ENCODE data around the gene KIF26B. TPM values are rescaled to one million over a fixed set of nuclear protein-coding genes. Genes with fewer than 3 reads are reported as not detected.

KIF26B gene
- total RNA-seq, 2 donors from 2014 or later, result 0.78 to 4.6 TPM

DNA sequence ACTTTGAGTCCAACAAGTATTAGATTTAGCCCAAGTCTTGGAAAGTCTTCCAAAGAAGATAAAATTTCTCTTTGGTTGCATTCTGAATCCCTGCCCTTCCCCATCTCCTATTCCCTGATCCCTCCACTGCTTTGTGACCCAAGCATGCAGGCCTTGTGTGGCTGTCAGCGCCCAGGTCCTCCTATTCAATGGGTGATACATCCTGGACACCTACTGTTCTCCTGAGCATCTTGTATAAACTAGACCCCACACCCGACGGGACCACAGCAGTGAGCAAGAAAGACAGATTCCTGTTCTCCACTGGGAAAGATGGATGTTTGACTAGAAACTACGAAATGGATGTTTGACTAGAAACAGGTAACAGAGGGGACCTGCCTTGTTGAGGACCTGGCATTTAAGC, 136.6 kb downstream of the KIF26B start:
- H3K36me3 ChIP-seq (replicated peaks in 1 of 2; ENCODE audit: insufficient read depth in 1 of 2, low read depth in 2 of 2), result no peaks in the 10 kb centered on the region
- no peak for ATAC-seq
- intact Hi-C loops (cut with DNase I), result no loop called here
- H3K27me3 ChIP-seq, result no peaks in the 10 kb centered on the region
- WGBS, 2 donors, result 57 to 66% methylated on average over 4 of the region's 4 CpGs
- H3K4me1 ChIP-seq, result no peaks in the 10 kb centered on the region
- H3K9me3 ChIP-seq, result no peaks in the 10 kb centered on the region
- DNase-seq, result no peak
- no peak overlapping the region for H3K4me3 ChIP-seq
- H3K27ac ChIP-seq, result no peak overlapping the region
- no peak for TF ChIP-seq POLR2A (IDR thresholded peaks at IDR 0.05)
- TF ChIP-seq, protein P1, sequence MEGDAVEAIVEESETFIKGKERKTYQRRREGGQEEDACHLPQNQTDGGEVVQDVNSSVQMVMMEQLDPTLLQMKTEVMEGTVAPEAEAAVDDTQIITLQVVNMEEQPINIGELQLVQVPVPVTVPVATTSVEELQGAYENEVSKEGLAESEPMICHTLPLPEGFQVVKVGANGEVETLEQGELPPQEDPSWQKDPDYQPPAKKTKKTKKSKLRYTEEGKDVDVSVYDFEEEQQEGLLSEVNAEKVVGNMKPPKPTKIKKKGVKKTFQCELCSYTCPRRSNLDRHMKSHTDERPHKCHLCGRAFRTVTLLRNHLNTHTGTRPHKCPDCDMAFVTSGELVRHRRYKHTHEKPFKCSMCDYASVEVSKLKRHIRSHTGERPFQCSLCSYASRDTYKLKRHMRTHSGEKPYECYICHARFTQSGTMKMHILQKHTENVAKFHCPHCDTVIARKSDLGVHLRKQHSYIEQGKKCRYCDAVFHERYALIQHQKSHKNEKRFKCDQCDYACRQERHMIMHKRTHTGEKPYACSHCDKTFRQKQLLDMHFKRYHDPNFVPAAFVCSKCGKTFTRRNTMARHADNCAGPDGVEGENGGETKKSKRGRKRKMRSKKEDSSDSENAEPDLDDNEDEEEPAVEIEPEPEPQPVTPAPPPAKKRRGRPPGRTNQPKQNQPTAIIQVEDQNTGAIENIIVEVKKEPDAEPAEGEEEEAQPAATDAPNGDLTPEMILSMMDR (IDR thresholded peaks at IDR 0.05), result no peak

DNA sequence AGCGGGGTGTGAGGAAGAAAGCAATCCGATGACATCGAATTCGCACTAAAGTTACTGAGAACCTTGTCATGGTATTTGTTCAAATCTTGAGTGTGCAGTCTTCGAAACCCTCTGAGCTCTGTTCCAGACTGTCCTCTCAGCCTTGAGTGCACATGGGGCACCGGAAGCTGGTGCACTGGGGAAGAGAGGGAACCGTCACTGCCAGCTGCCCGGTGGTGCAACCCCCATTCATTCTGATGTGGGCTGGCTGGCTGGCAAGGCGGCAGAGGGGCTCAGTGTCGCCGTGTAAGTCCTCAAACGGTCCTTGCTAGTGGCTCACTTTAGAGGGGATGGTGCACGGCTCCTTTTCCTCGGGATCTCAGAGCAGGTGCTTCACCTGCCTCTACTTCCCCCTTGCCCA, 137.4 kb downstream of the KIF26B start:
- no peaks in the 10 kb centered on the region for H3K27me3 ChIP-seq
- WGBS, 2 donors, result 82 to 90% methylated on average over 10 to 14 of the region's 14 CpGs
- H3K36me3 ChIP-seq (replicated peaks in 1 of 2; ENCODE audit: insufficient read depth in 1 of 2, low read depth in 2 of 2), result no peaks in the 10 kb centered on the region
- TF ChIP-seq POLR2A (IDR thresholded peaks at IDR 0.05), result no peak
- TF ChIP-seq, protein P1 (IDR thresholded peaks at IDR 0.05), result no peak
- intact Hi-C loops (cut with DNase I), result no loop called here
- ATAC-seq (no peak), DNase-seq (no peak)
- no peaks in the 10 kb centered on the region for H3K9me3 ChIP-seq
- H3K4me3 ChIP-seq, result no peak overlapping the region
- H3K4me1 ChIP-seq, result no peaks in the 10 kb centered on the region
- H3K27ac ChIP-seq, result no peak overlapping the region

DNA sequence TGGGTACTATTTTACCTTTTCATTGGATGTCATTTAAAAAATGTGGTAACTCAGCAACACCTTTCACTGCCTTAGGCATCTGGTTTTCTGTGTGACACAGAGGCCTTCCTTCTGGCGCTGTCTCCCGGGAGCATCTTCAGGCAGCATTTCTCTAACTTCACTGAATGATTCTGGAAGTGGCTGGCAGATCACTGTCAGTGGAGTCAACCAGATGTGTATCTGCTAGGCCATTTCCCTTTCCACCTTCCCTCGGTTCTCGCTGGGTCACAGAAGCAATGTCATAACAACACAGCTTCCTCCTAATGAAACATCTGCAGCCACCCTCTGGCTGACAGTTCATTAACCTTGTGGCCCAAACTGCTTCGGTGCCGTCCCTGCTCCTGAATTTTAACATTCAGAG, 137.8 kb downstream of the KIF26B start:
- Histone ChIP-seq H3K27me3 (no peaks in the 10 kb centered on the region), H3K4me3 (no peak overlapping the region), H3K4me1 (no peaks in the 10 kb centered on the region), H3K36me3 (replicated peaks in 1 of 2; ENCODE audit: insufficient read depth in 1 of 2, low read depth in 2 of 2) (no peaks in the 10 kb centered on the region), H3K27ac (no peak overlapping the region), H3K9me3 (no peaks in the 10 kb centered on the region)
- intact Hi-C loops (cut with DNase I), result no loop called here
- DNase-seq, result no peak
- TF ChIP-seq, protein P1 (IDR thresholded peaks at IDR 0.05), result no peak
- TF ChIP-seq POLR2A (IDR thresholded peaks at IDR 0.05), result no peak
- ATAC-seq, result no peak
- 68 to 73% methylated on average over 6 of the region's 6 CpGs for WGBS, 2 donors

DNA sequence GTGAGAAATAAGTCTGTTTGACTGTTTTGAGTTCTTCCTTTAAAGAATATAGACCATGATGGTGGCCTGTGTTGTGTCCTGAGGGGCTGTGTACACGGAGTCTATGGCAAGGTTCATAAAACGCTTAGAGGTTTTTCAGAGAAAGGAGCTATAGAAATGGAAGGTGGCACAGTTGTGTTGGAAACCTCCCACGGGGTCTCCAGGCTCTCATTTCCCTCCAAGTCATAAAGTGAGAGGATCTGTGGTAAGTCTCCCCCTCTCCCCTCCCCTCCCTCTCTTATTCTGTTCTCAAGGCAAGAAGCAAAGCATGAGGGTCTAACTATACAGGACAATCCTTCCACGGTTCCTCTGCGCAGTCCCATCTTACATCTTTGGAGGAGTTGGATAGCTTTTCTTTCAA, 139.2 kb downstream of the KIF26B start:
- Histone ChIP-seq H3K27ac (no peak overlapping the region), H3K36me3 (replicated peaks in 1 of 2; ENCODE audit: insufficient read depth in 1 of 2, low read depth in 2 of 2) (no peaks in the 10 kb centered on the region), H3K9me3 (no peaks in the 10 kb centered on the region), H3K27me3 (no peaks in the 10 kb centered on the region), H3K4me3 (no peak overlapping the region), H3K4me1 (peaks cover 1% of the 10 kb centered on the region)
- DNase-seq, result no peak
- no peak for ATAC-seq
- intact Hi-C loops (cut with DNase I), result no loop called here
- 78 to 80% methylated on average over 5 of the region's 5 CpGs for WGBS, 2 donors
- no peak for TF ChIP-seq POLR2A (IDR thresholded peaks at IDR 0.05)
- TF ChIP-seq, protein P1 (IDR thresholded peaks at IDR 0.05), result no peak

DNA sequence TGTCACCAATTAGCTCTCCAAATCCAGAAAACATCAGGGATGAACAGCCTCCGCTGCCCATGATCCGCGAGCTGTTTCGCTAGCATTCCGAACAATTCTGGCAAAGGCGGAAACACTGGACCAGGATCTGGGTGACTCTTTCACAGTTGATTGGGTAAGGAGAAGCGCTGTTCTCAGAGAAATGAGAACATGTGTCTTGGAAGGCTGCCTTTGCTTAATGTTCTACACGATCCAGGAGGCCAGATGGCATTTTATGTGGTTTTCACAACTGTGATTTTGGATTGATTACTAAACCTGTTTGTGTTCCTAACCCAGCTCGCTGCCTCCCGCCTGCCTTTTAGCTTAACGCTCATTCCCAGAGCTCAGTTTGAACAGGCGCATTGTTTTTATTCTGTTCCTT, 144.0 kb downstream of the KIF26B start:
- no peaks in the 10 kb centered on the region for H3K27me3 ChIP-seq
- peaks cover 21% of the 10 kb centered on the region for H3K4me1 ChIP-seq
- no peak overlapping the region for H3K4me3 ChIP-seq
- no peaks in the 10 kb centered on the region for H3K36me3 ChIP-seq (replicated peaks in 1 of 2; ENCODE audit: insufficient read depth in 1 of 2, low read depth in 2 of 2)
- TF ChIP-seq POLR2A (IDR thresholded peaks at IDR 0.05), result peak in 1 of 3 donors; percentile 32
- TF ChIP-seq, protein P1 (IDR thresholded peaks at IDR 0.05), result no peak
- ATAC-seq, result peak; percentile 97
- DNase-seq, result peak; percentile 52 to 82 (median 66)
- H3K27ac ChIP-seq, result peak overlapping the region; percentile 28 to 58 (median 42)
- H3K9me3 ChIP-seq, result no peaks in the 10 kb centered on the region
- intact Hi-C loops (cut with DNase I), result no loop called here
- 23 to 24% methylated on average over 7 to 12 of the region's 12 CpGs for WGBS, 2 donors

All from body of pancreas (tissue), 4 donors.